GM23338 (cell line): ENCODE measurements around the gene ITPR3. TPM values are rescaled to one million over a fixed set of nuclear protein-coding genes. Genes with fewer than 3 reads are reported as not detected.

Experiments
- ATAC-seq: fragments of 200-7000 bp; cut with Tn5 transposase; 3 replicates; pipeline ENCODE4 v1.9.1; 2020
- DNase-seq: peaks from one replicate; pipeline ENCODE4 v3.0.0-alpha.2; 2015; ENCODE audit warnings: low spot score
- H2AFZ ChIP-seq: fragments of 200-600 bp; sonication (generic); 2 replicates; pipeline ENCODE4 v1.8.0; 2016; ENCODE audit warnings: antibody characterized with exemption, mild to moderate bottlenecking, moderate library complexity
- H3F3A ChIP-seq: fragments of 200-600 bp; sonication (generic); replicated peaks from 2 replicates; pipeline ENCODE4 v1.8.0; 2017; ENCODE audit warnings: antibody characterized with exemption, mixed run types, low read depth
- H3K27ac ChIP-seq: fragments of 200-600 bp; sonication (generic); 2 replicates; pipeline ENCODE4 v1.6.1; 2016; ENCODE audit warnings: low read depth
- H3K27me3 ChIP-seq: fragments of 200-600 bp; sonication (generic); 2 replicates; pipeline ENCODE4 v1.8.0; 2016; ENCODE audit warnings: mild to moderate bottlenecking, mixed run types, moderate library complexity; ENCODE audit not compliant: insufficient read depth
- H3K36me3 ChIP-seq: fragments of 200-600 bp; sonication (generic); 2 replicates; pipeline ENCODE4 v1.8.0; 2016; ENCODE audit warnings: mild to moderate bottlenecking; ENCODE audit not compliant: insufficient read depth
- H3K4me1 ChIP-seq: fragments of 200-600 bp; sonication (generic); 2 replicates; pipeline ENCODE4 v1.8.0; 2016; ENCODE audit warnings: mild to moderate bottlenecking, moderate library complexity; ENCODE audit not compliant: insufficient read depth
- H3K4me2 ChIP-seq: fragments of 200-600 bp; sonication (generic); 2 replicates; pipeline ENCODE4 v1.7.1; 2017; ENCODE audit warnings: mixed run types
- H3K4me3 ChIP-seq: fragments of 200-600 bp; sonication (generic); 2 replicates; pipeline ENCODE4 v1.6.1; 2016; ENCODE audit warnings: mixed run types
- H3K79me2 ChIP-seq: fragments of 200-600 bp; sonication (generic); replicated peaks from 2 replicates; pipeline ENCODE4 v1.8.0; 2017; ENCODE audit warnings: mild to moderate bottlenecking; ENCODE audit not compliant: insufficient read depth
- H3K9me2 ChIP-seq: fragments of 200-600 bp; sonication (generic); 2 replicates; pipeline ENCODE4 v1.8.0; 2017; ENCODE audit not compliant: insufficient read depth
- H4K20me1 ChIP-seq: fragments of 200-600 bp; sonication (generic); replicated peaks from 2 replicates; pipeline ENCODE4 v1.8.0; 2017; ENCODE audit warnings: mild to moderate bottlenecking; ENCODE audit not compliant: insufficient read depth
- H3K27ac Mint-ChIP-seq: 2 replicates; pipeline ENCODE4 v1.8.0; 2020; ENCODE audit warnings: inconsistent platforms, mild to moderate bottlenecking, moderate library complexity, mixed read lengths
- H3K27me3 Mint-ChIP-seq: 3 replicates; pipeline ENCODE4 v1.8.0; 2022; ENCODE audit warnings: low read depth, mild to moderate bottlenecking, moderate library complexity, mixed read lengths, inconsistent platforms; ENCODE audit not compliant: insufficient read depth, poor library complexity
- H3K36me3 Mint-ChIP-seq: 3 replicates; pipeline ENCODE4 v1.8.0; 2021; ENCODE audit warnings: low read depth, mild to moderate bottlenecking, inconsistent platforms, moderate library complexity, mixed read lengths
- H3K4me1 Mint-ChIP-seq: 3 replicates; pipeline ENCODE4 v1.8.0; 2020; ENCODE audit warnings: mild to moderate bottlenecking, inconsistent platforms, mixed read lengths
- H3K4me3 Mint-ChIP-seq: 3 replicates; pipeline ENCODE4 v1.8.0; 2021; ENCODE audit warnings: moderate library complexity, mild to moderate bottlenecking, inconsistent platforms, mixed read lengths
- H3K9me3 Mint-ChIP-seq: 3 replicates; pipeline ENCODE4 v1.8.0; 2020; ENCODE audit warnings: moderate library complexity, mild to moderate bottlenecking, inconsistent platforms, mixed read lengths
- CREB1 ChIP-seq: fragments of 250-450 bp; sonication (Bioruptor Pico); IDR thresholded peaks from 2 replicates; pipeline ENCODE4 v1.5.0; 2020; ENCODE audit warnings: low read depth, mild to moderate bottlenecking, moderate library complexity
- EZH2 ChIP-seq: fragments of 200-600 bp; sonication (generic); IDR thresholded peaks from one replicate; pipeline ENCODE4 v1.8.0; 2017; ENCODE audit warnings: antibody characterized with exemption, mild to moderate bottlenecking, low read depth; ENCODE audit not compliant: unreplicated experiment
- EZH2phosphoT487 ChIP-seq: fragments of 200-600 bp; sonication (generic); IDR thresholded peaks from one replicate; pipeline ENCODE4 v1.8.1; 2018; ENCODE audit warnings: antibody characterized with exemption; ENCODE audit not compliant: unreplicated experiment
- JUNB ChIP-seq: IDR thresholded peaks from one replicate; pipeline ENCODE4 v1.6.1; 2016; ENCODE audit warnings: antibody characterized with exemption; ENCODE audit not compliant: unreplicated experiment
- NANOG ChIP-seq: IDR thresholded peaks from 2 replicates; pipeline ENCODE4 v1.6.1; 2016; ENCODE audit warnings: antibody characterized with exemption, borderline replicate concordance
- POLR2AphosphoS5 ChIP-seq: IDR thresholded peaks from 2 replicates; pipeline ENCODE4 v1.6.1; 2016; ENCODE audit warnings: antibody characterized with exemption, low read depth
- STAT1 ChIP-seq: IDR thresholded peaks from one replicate; pipeline ENCODE4 v1.6.1; 2016; ENCODE audit warnings: antibody characterized with exemption; ENCODE audit not compliant: unreplicated experiment
- ZNF114 ChIP-seq: fragments of 250-450 bp; sonication (Bioruptor Pico); IDR thresholded peaks from 2 replicates; pipeline ENCODE4 v1.5.0; 2020; ENCODE audit warnings: mild to moderate bottlenecking, moderate library complexity
- polyA plus RNA-seq: library from polyadenylated mRNA; unstranded; fragments of >200 nt; fragmentation: Nextera tagmentation; extraction: Ambion mirVana; gene quantifications from 2 replicates; pipeline ENCODE4 v1.2.1, GENCODE V29; 2016
- total RNA-seq: library from RNA; depleted of rRNA; stranded (reverse); fragments of >200 nt; shearing (Covaris generic); gene quantifications from 2 replicates; pipeline ENCODE4 v1.2.3, GENCODE V29; 2014
- TF ChIP-seq, protein P1 (sequence below): fragments of 250-450 bp; sonication (Bioruptor Pico); IDR thresholded peaks from 2 replicates; pipeline ENCODE4 v1.5.0; 2020; ENCODE audit warnings: mild to moderate bottlenecking, moderate library complexity
- TF ChIP-seq, protein P2 (sequence below): IDR thresholded peaks from 2 replicates; pipeline ENCODE4 v1.6.1; 2016; ENCODE audit warnings: antibody characterized with exemption
- TF ChIP-seq, protein P3 (sequence below): IDR thresholded peaks from one replicate; pipeline ENCODE4 v1.6.1; 2018; ENCODE audit warnings: antibody characterized with exemption; ENCODE audit not compliant: unreplicated experiment
- TF ChIP-seq, protein P4 (sequence below), 2 experiments: fragments of 200-600 bp in 1 of 2; sonication (generic) in 1 of 2; conservative IDR thresholded peaks; 2 replicates each; pipeline versions ENCODE4 v1.5.1 to v1.6.1; 2016 to 2017; ENCODE audit warnings: antibody characterized with exemption in 2 of 2, low read depth in 2 of 2, mild to moderate bottlenecking in 2 of 2, moderate library complexity in 1 of 2

ITPR3 gene
- total and polyA plus RNA-seq, 2 experiments from 2014 or later: 7.3 to 31.9 TPM

DNA sequence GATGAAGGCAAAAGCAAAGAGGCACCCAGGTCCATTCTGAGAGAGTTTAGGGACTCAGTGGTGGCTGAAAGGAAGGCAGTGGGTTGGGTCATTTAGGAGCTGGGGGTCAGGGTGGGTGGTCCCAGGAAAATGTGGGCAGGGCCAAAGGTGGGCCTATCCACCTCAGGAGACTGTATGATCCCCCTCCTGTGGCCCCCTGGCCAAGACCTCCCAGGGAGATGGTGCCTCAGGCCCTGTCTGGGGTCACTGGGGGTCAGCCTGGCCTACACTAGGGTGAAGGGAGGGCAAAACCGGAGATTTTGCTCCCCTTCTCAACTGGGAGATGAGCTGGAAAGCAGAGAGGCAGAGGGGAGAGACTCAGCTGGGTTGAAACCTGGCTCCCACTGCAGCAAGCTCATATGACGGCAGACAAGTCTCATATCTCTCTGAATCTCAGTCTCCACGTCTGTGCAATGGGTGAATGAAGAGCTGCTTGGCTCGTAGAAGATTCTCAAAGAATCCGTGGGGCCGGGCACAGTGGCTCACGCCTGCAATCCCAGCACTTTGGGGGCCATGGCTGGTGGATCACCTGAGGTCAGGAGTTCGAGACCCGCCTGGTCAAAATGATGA lies 29.6 kb upstream of the ITPR3 start:
- no peak overlapping the region for H2AFZ ChIP-seq
- H3K4me3 ChIP-seq: no peak overlapping the region
- Mint-ChIP-seq H3K4me1 (peaks cover 33% of the 10 kb centered on the region), H3K27ac (no peak overlapping the region), H3K27me3 (peaks cover 22% of the 10 kb centered on the region), H3K4me3 (no peak overlapping the region), H3K9me3 (peaks cover 4% of the 10 kb centered on the region; the same call in 2 of the 3 replicates), H3K36me3 (no peaks in the 10 kb centered on the region)
- peaks cover 8% of the 10 kb centered on the region; the same call in 1 of the 2 replicates for H3K27me3 ChIP-seq
- no peaks in the 10 kb centered on the region for H3K9me2 ChIP-seq
- no peaks in the 10 kb centered on the region for H3K79me2 ChIP-seq
- peaks cover 20% of the 10 kb centered on the region; the same call in 1 of the 2 replicates for H3K4me1 ChIP-seq
- no peak overlapping the region for H3K4me2 ChIP-seq
- TF ChIP-seq, protein P1, sequence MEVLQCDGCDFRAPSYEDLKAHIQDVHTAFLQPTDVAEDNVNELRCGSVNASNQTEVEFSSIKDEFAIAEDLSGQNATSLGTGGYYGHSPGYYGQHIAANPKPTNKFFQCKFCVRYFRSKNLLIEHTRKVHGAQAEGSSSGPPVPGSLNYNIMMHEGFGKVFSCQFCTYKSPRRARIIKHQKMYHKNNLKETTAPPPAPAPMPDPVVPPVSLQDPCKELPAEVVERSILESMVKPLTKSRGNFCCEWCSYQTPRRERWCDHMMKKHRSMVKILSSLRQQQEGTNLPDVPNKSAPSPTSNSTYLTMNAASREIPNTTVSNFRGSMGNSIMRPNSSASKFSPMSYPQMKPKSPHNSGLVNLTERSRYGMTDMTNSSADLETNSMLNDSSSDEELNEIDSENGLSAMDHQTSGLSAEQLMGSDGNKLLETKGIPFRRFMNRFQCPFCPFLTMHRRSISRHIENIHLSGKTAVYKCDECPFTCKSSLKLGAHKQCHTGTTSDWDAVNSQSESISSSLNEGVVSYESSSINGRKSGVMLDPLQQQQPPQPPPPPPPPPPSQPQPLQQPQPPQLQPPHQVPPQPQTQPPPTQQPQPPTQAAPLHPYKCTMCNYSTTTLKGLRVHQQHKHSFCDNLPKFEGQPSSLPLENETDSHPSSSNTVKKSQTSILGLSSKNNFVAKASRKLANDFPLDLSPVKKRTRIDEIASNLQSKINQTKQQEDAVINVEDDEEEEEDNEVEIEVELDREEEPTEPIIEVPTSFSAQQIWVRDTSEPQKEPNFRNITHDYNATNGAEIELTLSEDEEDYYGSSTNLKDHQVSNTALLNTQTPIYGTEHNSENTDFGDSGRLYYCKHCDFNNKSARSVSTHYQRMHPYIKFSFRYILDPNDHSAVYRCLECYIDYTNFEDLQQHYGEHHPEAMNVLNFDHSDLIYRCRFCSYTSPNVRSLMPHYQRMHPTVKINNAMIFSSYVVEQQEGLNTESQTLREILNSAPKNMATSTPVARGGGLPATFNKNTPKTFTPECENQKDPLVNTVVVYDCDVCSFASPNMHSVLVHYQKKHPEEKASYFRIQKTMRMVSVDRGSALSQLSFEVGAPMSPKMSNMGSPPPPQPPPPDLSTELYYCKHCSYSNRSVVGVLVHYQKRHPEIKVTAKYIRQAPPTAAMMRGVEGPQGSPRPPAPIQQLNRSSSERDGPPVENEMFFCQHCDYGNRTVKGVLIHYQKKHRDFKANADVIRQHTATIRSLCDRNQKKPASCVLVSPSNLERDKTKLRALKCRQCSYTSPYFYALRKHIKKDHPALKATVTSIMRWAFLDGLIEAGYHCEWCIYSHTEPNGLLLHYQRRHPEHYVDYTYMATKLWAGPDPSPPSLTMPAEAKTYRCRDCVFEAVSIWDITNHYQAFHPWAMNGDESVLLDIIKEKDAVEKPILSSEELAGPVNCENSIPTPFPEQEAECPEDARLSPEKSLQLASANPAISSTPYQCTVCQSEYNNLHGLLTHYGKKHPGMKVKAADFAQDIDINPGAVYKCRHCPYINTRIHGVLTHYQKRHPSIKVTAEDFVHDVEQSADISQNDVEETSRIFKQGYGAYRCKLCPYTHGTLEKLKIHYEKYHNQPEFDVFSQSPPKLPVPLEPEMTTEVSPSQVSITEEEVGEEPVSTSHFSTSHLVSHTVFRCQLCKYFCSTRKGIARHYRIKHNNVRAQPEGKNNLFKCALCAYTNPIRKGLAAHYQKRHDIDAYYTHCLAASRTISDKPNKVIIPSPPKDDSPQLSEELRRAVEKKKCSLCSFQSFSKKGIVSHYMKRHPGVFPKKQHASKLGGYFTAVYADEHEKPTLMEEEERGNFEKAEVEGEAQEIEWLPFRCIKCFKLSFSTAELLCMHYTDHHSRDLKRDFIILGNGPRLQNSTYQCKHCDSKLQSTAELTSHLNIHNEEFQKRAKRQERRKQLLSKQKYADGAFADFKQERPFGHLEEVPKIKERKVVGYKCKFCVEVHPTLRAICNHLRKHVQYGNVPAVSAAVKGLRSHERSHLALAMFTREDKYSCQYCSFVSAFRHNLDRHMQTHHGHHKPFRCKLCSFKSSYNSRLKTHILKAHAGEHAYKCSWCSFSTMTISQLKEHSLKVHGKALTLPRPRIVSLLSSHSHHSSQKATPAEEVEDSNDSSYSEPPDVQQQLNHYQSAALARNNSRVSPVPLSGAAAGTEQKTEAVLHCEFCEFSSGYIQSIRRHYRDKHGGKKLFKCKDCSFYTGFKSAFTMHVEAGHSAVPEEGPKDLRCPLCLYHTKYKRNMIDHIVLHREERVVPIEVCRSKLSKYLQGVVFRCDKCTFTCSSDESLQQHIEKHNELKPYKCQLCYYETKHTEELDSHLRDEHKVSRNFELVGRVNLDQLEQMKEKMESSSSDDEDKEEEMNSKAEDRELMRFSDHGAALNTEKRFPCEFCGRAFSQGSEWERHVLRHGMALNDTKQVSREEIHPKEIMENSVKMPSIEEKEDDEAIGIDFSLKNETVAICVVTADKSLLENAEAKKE (CRISPR knock-in tag): no peak
- TF ChIP-seq POLR2AphosphoS5 (no peak), JUNB (no peak), EZH2 (no peak), ZNF114 (no peak), STAT1 (no peak), CREB1 (no peak), EZH2phosphoT487 (no peak), NANOG (no peak)
- TF ChIP-seq, protein P2, sequence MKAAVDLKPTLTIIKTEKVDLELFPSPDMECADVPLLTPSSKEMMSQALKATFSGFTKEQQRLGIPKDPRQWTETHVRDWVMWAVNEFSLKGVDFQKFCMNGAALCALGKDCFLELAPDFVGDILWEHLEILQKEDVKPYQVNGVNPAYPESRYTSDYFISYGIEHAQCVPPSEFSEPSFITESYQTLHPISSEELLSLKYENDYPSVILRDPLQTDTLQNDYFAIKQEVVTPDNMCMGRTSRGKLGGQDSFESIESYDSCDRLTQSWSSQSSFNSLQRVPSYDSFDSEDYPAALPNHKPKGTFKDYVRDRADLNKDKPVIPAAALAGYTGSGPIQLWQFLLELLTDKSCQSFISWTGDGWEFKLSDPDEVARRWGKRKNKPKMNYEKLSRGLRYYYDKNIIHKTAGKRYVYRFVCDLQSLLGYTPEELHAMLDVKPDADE: no peak
- TF ChIP-seq, protein P3, sequence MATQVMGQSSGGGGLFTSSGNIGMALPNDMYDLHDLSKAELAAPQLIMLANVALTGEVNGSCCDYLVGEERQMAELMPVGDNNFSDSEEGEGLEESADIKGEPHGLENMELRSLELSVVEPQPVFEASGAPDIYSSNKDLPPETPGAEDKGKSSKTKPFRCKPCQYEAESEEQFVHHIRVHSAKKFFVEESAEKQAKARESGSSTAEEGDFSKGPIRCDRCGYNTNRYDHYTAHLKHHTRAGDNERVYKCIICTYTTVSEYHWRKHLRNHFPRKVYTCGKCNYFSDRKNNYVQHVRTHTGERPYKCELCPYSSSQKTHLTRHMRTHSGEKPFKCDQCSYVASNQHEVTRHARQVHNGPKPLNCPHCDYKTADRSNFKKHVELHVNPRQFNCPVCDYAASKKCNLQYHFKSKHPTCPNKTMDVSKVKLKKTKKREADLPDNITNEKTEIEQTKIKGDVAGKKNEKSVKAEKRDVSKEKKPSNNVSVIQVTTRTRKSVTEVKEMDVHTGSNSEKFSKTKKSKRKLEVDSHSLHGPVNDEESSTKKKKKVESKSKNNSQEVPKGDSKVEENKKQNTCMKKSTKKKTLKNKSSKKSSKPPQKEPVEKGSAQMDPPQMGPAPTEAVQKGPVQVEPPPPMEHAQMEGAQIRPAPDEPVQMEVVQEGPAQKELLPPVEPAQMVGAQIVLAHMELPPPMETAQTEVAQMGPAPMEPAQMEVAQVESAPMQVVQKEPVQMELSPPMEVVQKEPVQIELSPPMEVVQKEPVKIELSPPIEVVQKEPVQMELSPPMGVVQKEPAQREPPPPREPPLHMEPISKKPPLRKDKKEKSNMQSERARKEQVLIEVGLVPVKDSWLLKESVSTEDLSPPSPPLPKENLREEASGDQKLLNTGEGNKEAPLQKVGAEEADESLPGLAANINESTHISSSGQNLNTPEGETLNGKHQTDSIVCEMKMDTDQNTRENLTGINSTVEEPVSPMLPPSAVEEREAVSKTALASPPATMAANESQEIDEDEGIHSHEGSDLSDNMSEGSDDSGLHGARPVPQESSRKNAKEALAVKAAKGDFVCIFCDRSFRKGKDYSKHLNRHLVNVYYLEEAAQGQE: no peak
- TF ChIP-seq, protein P4, sequence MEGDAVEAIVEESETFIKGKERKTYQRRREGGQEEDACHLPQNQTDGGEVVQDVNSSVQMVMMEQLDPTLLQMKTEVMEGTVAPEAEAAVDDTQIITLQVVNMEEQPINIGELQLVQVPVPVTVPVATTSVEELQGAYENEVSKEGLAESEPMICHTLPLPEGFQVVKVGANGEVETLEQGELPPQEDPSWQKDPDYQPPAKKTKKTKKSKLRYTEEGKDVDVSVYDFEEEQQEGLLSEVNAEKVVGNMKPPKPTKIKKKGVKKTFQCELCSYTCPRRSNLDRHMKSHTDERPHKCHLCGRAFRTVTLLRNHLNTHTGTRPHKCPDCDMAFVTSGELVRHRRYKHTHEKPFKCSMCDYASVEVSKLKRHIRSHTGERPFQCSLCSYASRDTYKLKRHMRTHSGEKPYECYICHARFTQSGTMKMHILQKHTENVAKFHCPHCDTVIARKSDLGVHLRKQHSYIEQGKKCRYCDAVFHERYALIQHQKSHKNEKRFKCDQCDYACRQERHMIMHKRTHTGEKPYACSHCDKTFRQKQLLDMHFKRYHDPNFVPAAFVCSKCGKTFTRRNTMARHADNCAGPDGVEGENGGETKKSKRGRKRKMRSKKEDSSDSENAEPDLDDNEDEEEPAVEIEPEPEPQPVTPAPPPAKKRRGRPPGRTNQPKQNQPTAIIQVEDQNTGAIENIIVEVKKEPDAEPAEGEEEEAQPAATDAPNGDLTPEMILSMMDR (conservative IDR thresholded peaks at IDR 0.05; ENCODE audit: low read depth in 2 of 2): no peak
- H4K20me1 ChIP-seq: no peaks in the 10 kb centered on the region
- DNase-seq (no peak), ATAC-seq (no peak)
- no peaks in the 10 kb centered on the region for H3K36me3 ChIP-seq
- H3F3A ChIP-seq: no peaks in the 10 kb centered on the region; the same call in 1 of the 2 replicates
- H3K27ac ChIP-seq: no peak overlapping the region
